Measurements from ENCODE around the gene LMNTD2.

LMNTD2 gene

DNA sequence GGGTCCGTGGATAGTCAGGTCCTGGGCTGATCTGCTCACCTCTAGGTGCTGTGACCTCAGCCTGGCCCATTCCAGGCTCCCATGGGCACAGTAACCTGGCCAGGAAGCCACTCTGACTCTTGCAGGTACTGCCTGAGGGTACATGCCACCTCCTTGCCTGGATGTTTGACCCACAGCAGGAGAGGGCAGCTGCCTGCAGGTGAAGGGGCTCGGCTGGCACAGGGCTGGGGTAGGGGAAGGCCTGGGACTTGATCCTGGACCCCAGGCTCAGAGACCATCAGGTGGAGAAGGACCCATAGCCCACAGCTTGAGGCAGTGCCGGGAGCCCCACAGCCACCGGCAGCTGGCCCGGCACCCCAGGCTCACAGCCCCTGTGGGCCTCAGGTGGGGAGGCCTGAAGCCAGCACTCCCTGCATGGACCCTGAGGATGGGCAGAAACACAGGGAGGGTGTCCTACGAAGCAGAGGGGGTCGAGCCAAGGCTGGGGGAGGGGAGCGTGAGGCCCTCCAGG is 20.5 kb downstream of the LMNTD2 start:
- no peak for TF ChIP-seq CTCF (IDR thresholded peaks at IDR 0.05; ENCODE audit: low read depth, low read length)
- no peak overlapping the region for H3K4me3 ChIP-seq (ENCODE audit: low read depth, low read length)

GRCh38 chr11:538431-539051 is 22.0 kb downstream of the LMNTD2 start:
- no peak for TF ChIP-seq CTCF (IDR thresholded peaks at IDR 0.05; ENCODE audit: low read depth, low read length)
- no peak overlapping the region for H3K4me3 ChIP-seq (ENCODE audit: low read depth, low read length)

DNA sequence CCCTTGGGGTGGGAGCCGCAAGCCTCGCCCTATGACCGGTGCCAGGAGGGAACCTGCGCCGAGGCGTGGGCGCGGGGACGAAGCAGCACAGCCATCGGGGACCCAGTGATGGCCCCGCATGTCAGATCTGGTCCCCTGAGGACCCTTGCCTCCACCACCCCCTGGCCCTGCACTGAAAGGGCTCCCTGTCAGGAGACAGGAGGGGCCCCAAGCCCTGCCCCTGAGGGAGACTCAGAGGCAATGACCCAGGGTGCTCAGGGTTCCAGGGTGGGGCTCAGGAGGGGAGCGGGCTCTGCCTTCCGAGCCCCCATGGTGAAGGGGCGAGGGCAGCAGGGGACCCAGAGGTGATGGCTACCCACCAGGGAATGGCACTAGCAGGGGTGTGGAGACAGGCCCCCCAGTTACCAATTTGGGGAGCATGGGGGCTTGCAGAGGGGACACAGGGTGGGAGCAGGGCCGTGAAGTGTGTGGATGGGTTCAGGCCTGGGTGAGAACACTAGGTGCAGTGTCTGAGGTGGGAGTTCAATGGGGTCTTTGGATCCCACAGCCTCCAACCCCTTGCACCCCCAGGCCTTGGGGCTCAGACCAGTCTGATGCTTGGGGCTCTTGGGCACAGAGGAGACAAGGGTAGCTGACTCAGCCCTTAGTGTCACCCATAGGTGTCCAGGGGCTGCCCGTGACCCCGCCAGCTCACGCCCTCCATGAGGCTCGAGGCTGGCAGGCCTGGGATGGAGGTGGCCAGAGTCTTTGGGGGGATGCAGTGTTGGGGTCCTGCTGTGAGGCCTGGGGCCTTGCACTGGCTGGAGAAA is 22.7 kb downstream of the LMNTD2 start:
- no peak for TF ChIP-seq CTCF (IDR thresholded peaks at IDR 0.05; ENCODE audit: low read depth, low read length)
- peak overlapping the region; percentile 60 for H3K4me3 ChIP-seq (ENCODE audit: low read depth, low read length)

DNA sequence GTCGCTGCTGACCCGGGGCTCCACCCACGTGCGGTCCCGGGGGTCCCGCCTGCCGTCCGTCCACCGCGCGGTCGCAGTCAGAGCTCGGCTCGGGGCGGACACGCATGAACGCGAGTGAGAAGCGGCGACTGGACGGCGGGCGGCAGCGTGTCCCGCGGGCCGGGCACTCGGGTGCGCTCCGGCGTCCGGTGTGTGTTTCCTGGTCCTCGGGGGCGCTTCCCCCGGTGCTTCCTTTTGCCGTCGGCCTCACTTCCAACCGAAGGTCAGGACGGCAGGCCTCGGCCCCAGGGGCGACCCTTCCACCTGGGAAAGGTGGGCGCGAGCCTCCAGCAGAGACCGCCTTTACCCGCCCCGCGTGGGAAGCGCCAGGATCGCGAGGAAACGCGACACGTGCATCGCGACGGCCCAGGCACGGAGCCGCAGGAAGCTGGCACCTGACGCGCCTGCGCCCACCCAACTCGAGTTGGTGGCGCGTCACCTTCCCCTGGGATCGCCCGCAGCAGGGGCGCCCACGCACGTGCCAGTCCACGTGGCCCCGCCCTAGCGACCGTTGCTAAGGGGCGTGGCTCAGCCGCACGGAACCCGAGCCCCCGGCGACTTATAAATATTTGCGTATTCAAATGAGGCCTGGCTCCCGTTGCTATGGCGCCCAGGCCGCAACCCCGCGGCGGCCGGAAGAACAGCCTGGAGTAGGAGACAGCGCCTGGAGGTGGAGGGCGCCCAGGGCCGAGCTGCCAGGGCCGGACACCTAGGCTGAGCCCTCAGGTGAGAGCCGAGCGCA is 23.5 kb downstream of the LMNTD2 start, which contains the start of gene LRRC56:
Gene LRRC56 (plus strand): TSS at position 687 of the 781 bp plus-strand sequence. CDS start 3,158 bp downstream, outside the sequence.
- TF ChIP-seq CTCF (IDR thresholded peaks at IDR 0.05; ENCODE audit: low read depth, low read length): no peak
- H3K4me3 ChIP-seq (ENCODE audit: low read depth, low read length): peak within 1 kb of the TSS; percentile 60

- H3K4me3 ChIP-seq (ENCODE audit: low read depth, low read length): peak within 1 kb of the TSS; percentile 86
- no peak for TF ChIP-seq CTCF (IDR thresholded peaks at IDR 0.05; ENCODE audit: low read depth, low read length)
Measured at GRCh38 chr11:535519-536454, 24.8 kb downstream of the LMNTD2 start, which contains the start of gene HRAS. HRAS (minus strand) TSS chr11:535576.

DNA sequence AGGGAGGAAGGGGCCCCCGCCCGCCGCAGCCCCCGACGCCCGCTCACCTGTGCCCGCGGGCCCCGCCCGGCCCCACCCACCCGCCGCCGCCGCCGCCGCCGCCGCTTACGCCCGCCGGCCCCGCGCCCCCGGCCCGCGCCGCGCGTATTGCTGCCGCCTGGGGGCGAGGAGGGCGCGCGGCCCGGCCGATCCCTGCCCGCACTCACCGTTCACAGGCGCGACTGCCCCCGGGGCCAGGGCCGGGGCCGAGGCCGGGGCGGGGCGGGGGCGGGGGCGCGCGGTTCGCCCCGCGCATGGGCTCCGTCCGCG is 25.4 kb downstream of the LMNTD2 start:
- H3K4me3 ChIP-seq (ENCODE audit: low read depth, low read length): peak overlapping the region; percentile 86
- no peak for TF ChIP-seq CTCF (IDR thresholded peaks at IDR 0.05; ENCODE audit: low read depth, low read length)

Data from WI38 (cell line).